EL (cell line): ENCODE data around the gene RIN3.
A peak's percentile ranks its signal among the peaks of the same experiment; 100 is the strongest.
"Not testable (repeated sequence)": the region's sequence is repeated elsewhere in the genome, so short reads cannot be mapped to it uniquely, and the experiment has no call there.

Experiments used
- DNase-seq: peaks from one replicate; pipeline ENCODE4 v3.0.0-alpha.2; 2016

The RIN3 gene

DNA sequence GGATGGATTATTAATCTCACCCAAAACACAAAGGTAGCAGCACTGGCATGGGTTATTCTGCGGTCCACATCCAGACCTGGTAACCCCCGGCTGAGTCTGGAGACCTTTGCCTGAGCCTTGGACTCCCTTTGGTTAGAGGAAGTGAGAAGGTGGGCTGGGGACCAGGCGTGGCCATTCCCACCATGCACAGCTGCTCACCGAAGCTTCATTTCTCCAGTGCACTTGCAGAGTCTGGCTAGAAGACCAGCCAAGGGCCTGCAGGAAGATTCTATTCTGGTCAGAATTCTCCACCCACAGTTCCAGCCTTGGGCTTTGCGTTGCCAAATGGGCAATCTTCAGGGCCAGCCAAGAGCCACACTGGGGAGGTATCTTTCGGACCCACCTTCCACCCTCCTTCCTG is 161.8 kb downstream of the RIN3 start:
- no peak for DNase-seq

DNA sequence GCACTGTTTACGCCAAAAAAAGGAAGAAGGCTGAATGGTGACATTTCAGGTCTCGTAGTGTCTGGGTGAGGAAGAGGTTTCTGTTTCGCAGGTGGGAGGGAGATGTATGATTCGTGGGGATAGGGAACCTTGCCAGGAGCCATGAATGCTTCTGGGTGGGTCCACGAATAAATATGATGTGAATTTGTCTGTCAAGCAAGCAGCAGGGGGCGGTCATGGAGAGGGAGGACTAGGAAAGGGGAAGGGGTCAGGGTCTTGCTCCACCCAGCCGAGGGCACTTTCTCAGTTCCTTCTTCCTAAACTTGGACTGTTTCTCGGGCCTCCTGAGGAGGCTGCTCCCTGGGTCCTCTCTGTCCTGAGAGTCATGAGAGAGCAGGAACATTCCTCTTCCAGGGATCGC is 162.4 kb downstream of the RIN3 start:
- no peak for DNase-seq

DNA sequence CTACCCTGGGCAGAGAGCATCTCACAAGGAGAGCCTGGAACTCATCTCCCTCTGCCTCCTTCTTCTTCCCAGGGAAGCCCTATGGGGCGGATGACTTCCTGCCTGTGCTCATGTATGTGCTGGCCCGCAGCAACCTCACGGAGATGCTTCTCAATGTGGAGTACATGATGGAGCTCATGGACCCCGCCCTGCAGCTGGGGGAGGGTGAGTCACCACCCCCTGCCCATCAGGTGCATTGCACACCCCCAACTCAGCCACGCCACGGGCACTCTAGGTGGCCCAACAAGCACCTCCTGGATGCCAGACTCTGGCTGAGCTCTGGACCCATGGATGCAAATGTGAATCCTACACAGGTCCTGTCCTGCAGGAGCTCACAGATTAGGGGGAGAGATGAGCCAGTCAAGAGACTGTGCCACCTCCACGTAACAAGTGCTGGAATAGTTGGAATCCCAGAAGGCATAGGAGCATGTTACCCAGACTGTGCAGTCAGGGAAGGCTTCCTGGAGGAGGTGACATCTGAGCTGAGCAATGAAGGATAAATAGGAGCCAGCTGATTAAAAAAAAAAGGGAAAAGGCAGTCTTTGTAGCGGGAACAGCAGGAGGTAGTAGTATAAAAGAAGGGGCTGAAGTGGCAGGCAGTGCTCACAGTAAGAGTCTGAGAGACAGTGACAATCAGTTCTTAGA is 163.0 kb downstream of the RIN3 start:
- DNase-seq, result no peak

DNA sequence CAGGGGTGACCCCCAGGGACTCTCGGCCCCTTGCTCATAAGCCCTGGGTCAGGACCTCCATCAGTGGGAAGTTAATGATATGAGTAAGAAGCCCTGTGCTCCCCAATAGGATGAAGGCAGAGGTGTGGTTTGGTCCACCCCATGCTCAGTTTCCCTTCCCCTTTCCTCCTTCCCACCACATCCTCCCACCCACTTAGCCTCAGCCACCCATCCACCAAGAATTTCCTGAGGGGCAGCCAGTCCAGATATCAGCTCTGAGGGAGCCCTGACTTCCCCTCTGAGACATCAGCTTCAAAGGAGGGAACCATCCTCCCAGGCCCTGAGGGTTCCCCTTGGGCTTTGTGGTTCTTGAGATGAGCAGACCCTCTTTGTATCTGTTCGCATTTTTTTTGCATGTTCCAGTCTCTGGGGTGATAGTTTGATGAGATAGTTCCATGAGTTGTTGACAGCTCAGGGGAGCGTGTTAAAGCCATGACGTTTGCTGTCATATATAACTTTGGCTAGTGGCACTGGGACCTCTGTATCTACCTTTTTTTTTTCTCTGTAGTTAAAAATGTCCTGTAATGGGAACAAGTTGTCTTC is 163.6 kb downstream of the RIN3 start:
- DNase-seq, result no peak

DNA sequence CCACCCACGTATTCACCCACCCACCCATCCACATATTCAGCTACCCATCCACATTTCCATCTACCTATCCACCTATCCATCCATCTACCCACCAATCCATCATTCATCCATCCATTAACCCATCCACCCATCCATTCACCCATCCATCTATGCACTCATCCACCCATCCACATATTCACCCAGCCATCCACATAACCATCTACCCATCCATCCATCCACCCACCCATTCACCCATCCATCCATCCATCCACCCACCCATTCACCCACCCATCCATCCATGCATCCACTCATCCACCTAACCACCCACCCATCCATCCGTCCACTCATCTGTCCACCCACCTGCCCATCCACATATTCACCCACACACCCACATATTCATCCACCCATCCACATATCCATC is 164.4 kb downstream of the RIN3 start:
- DNase-seq, result no peak

DNA sequence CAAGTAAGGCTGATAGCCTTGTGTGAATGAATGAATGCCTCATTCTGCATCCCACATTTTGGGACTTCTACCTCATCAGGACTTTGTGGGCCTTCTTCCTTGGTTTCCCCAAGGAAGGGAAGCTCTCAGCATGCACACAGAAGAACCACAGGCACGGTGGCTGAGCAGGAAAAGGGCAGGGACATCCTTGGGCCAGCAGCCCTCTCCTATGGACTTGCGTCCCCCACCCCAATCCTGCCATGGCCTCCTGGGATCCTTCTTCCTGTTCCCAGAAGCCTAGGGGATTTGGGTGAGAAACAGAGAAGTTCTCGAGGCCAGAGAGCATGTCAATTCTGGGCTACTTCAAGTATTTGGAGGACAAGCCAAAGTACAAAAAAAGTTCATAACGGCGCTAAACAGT is 165.2 kb downstream of the RIN3 start:
- no peak for DNase-seq

DNA sequence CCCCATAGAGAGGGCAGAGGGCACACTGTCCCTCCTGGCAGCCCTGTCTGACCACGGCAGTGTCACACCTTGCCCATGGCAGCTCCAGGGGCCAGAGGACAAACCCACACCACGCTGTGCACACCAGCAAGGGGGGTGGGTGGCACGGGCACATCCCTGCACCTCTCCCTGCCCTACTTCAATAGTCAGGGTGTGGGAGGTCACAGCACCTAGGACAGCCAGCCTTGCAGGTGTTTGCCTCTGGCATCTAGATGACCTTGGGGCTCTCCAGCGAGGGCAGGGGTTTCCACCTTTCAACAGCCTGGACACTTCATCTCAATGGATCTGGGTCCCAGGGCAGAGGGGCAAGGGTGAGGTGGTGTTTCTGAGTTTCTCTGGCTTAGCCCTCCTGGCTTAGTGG is 165.7 kb downstream of the RIN3 start:
- no peak for DNase-seq

DNA sequence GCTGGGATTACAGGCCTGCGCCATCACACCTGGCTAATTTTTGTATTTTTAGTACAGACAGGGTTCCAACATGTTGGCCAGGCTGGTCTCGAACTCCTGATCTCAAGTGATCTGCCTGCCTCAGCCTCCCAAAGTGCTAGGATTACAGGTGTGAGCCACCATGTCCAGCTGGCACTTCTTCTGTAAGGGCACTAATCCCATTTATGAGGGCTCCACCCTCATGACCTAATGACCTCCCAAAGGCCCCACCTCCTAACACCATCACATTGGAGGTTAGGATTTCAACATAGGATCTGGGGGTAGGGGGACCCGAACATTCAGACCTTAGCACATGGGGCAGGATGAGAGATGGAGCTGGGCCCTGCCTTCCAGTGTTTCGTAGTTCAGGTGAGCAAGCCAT is 166.7 kb downstream of the RIN3 start:
- DNase-seq, result not testable (repeated sequence)

DNA sequence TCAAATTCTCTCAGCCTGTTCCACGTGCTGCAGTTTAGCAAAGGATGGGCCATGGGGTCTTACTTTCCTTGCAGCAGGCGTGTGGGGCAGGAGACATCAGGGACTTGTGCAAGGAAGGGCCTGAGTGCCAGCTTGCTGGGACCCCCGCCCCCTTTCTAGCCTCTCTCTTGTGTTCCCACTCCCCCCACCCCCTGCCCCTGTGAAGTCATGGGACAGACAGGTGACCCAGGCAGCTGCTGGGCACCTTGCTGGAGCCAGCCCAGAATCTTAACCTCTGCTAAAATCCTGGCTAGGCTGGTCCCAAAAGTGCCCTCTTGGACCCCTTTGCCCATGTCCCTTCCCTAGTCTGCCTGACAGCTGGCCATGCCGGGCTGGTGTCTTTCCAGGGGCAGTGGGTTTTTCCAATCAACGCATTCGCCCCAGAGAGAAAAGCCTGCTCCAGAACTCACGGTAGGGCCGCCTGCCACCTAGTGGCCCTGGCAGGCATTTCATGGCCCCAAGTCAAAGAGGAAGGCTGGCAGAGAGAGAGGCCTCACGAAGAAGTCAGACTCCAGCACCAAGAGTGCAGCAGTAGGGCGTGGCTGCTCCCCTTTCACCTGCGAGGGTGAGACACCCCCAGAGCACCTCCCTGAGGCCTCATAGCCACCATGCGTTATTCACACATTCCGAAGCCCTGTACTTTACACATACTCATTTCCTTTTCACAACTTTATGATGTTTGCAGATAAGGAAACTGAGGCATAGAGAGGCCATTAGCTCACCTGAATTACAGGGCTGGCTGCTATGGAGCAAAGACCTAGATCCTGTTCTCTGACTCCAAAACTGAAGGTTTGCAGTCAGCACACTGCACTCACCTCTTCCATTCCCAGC is 167.4 kb downstream of the RIN3 start:
- DNase-seq, result peak; percentile 78

DNA sequence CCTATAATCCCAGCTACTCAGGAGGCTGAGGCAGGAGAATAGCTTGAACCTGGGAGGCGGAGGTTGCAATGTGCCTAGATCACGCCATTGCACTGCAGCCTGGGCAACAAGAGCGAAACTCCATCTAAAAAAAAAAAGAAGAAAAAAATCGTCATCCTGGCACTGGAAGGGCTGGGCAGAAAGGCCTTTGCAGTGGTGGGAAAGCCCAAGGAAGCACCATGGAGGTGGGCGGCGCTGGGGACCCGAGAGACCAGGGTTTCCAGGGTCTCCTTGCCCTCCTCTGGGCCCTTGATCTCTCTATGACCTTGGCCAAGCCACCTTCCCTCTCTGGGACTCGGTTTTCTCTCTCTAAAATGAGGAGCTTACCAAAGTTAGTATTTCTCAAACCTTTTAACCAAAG is 169.5 kb downstream of the RIN3 start:
- DNase-seq, result no peak

DNA sequence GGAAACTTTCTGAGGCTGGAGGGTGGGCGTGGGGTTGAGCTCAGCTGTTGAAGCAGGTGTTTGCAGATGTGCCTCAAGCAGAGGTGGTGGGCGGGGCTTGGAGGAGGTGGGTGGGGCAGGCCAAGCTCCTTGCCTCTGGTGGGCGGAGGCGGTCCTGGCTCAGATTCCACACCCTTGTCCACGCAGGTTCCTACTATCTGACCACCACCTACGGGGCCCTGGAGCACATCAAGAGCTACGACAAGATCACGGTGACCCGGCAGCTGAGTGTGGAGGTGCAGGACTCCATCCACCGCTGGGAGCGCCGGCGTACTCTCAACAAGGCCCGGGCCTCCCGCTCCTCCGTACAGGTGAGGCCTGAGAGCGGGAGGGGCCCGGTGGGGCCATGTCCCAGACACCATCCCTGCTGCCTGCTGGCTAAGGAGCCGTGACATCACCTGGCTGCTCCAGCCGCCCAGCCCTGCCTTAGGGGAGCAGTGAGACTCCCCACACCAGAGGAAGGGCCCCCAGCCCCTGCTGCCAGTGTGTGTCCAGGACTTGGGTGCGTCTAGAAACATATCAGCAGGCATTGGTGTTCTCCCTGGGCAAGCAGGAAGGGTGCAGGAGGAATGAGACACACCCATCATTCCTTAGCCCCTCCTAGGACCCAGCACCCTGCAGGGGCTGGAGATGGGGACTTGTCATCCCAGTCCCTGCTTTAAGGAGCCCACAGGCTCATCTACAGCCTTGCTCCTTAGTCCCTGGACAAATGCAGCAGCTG is 171.4 kb downstream of the RIN3 start:
- no peak for DNase-seq

DNA sequence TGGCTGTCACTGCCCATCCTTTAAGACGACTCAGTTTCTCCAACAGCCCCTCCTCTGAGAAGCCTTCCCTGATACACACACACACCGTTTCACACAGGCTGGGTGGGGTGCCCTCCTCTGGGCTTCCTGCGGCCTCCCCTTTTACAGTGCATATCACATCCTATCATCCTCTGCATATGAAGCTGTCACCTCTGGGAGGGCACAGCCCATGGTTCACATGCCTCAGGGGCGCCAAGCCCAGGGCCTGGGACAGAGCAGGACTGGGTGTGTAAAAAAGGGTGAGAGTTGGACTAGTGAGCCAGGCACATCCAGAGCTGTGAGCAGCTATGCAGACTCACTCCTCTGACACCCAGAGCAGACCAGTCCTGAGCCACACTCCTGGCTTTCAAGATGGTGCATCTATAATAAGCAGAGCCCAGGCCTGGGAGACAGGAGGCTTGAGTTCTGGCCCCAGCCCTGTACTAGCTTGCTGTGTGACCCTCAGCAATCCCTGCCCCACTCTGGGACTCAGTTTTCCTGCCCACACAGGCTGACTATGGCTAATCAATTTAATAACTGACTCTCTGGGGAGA is 172.3 kb downstream of the RIN3 start:
- no peak for DNase-seq

DNA sequence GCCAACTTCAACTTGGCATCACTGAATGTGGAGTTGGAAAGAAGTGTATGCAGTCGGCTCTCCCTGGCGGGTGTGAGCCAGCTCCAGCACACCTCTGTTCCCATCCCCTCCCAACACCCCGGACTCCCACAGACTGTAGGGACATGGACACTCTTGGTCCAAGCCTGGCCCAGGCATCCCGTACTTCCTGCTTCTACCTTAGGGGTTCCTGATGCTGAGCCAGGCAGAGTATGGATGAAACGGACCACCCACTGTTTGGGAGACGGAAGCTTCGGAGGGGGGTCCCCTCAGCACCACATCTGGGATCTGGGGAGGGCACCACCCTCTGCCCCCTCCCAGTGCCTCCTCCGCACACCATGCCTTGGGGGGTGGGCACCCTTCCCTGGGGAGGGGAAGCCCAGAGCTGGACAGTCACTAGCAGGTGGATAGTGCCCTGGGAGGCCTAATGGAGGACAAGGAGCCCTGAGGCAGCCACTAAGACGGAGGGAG is 172.9 kb downstream of the RIN3 start:
- DNase-seq, result no peak

DNA sequence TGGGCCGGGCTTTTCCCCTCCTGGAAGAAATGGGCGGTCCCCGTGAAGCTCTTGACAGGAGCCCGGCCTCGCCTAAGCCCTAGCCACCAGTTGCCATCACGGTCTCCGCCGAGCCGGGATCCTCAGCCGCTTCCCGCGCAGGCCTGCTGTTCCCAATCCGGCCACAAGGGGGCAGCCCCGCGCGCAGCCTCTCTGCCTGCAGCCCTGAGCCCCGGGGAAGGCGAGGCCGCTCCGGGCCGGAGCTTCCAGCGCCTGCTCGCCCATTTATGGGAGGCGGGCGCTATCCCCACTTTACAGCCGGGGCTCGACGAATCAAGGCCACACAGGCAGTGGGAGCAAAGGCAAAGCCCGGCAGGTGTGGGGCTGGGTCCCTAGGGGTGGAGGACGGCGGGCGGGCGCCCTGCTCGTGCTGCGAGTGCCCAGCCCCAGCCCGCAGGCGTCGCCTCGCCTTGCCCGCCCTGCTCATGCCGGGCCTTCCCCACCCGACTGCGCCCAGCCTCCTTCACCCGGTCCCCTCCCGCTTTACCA is 173.4 kb downstream of the RIN3 start:
- DNase-seq, result peak; percentile 78

DNA sequence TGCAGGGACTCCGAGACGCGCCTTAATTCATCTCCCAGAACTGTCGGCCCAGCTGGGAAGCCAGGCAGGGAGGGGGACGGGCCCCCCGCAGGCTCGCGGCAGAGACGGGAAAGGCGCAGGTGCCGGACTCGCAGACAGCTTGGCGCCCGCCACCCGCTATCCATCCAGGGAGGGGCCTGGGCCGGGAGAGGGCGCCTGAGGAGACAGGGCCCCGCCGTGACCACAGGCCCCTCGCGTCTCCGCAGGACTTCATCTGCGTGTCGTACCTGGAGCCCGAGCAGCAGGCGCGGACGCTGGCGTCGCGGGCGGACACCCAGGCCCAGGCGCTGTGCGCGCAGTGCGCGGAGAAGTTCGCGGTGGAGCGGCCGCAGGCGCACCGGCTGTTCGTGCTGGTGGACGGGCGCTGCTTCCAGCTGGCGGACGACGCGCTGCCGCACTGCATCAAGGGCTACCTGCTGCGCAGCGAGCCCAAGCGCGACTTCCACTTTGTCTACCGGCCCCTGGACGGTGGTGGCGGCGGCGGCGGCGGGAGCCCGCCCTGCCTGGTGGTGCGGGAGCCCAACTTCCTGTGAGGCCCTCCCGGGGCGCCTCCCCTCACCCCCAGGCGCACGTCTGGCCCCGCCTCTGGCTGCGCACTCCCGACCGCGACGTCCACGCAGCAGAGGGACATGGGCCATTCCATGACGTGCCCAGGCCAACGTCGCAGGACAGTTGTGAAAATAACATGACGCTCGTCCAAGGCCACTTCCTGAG is 174.3 kb downstream of the RIN3 start:
- no peak for DNase-seq

DNA sequence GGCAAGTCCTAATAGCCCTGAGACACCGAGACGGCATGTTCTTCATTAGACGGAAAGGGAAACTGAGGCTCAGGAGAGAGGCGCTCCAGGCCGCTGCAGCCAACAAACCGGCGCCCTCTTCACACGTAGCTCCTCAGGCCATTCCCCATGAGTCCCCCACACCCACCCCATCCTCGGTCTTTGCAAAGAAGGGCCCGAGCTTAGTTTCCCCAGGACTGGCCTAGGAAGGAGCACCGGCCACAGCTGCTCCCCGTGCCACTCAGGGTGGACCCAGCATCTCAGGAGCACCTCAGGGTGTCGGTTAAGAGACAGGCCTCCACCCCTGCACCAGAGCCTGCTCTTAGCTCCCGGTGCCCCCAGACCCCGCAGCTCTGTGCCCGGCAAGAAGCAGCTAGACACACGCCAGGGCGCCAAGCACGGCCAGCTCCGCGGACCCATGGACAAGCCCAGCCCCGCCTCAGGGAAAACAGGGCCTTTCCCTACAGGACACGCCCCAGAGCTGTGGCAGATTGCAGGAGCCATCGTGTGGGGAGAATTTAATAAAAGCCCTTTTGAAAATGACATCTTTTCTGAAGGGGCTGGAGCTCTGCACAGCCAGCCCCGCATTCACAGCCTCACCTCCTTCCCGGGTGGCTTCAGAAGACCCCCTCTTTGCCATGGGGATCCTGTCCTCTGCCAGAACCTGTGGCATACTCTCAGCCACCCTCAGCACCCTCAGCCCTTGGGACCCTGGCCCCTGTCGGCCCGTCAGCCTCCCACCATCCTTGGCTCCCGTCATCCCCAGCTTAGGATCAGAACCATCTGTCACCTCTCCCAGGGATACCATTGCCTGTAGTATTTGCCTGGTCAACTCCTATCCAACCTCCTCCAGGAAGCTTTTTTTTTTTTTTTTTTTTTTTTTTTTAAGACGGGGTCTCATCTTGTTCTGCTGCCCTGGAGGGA is 175.1 kb downstream of the RIN3 start:
- DNase-seq, result no peak

DNA sequence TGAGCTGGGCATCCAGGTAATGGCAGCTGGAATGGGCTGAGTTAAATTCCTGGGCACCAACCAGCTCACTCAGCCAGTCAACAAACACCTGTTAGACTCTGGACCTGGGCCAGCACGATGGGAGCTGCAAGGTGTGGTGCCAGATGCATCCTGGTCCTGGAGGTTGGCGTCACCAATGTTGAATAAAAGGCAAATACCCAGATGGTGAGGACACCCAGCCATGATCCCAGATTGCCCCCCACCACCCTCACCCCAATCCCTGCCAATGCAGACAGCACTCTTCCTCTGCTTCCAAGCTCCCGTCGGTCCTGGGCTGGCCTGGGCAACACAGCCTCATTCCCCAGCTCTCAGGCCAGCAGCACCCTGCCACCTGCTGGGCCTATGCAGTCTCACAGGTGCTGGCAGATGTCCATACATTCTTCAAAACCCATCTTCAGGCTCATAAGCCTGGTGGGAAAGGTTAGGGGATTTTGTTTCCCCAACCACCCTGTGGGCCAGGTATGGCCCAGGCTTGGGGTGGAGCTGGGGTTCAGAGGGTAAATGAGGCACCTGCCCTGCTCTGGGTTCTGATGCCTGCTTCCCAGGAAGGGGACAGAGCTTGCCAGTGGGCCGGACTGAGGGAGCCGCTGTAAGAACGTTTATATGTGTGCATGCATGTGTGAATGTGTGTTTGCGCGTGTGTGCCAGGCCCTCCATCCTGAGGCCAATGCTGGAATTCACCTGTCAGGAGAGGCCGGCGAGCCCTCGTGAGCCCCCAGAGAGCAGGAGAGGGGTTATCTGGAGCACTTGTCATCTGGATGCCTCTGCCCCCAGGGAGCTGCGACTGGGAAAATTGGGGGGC is 176.8 kb downstream of the RIN3 start:
- peak; percentile 60 for DNase-seq

DNA sequence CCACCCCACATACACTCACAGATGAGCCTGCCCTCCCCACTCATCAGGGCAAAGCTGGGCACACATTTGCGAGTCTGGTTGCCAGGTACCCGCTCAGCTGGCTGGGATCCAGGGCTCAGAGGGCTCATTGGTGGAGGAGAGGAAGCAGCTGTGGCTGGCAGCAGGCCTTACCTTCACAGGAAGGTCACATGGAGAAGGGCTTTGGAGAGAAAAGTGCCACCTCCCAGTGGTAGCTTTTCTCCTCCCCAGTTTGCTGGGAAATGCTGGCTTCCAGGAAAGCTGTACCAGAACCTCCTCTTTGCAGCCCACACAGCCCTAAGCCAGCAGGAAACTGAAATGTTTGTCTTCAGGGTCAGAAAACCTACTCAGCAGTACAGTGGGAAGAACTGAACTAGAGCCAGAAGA is 179.2 kb downstream of the RIN3 start:
- no peak for DNase-seq

DNA sequence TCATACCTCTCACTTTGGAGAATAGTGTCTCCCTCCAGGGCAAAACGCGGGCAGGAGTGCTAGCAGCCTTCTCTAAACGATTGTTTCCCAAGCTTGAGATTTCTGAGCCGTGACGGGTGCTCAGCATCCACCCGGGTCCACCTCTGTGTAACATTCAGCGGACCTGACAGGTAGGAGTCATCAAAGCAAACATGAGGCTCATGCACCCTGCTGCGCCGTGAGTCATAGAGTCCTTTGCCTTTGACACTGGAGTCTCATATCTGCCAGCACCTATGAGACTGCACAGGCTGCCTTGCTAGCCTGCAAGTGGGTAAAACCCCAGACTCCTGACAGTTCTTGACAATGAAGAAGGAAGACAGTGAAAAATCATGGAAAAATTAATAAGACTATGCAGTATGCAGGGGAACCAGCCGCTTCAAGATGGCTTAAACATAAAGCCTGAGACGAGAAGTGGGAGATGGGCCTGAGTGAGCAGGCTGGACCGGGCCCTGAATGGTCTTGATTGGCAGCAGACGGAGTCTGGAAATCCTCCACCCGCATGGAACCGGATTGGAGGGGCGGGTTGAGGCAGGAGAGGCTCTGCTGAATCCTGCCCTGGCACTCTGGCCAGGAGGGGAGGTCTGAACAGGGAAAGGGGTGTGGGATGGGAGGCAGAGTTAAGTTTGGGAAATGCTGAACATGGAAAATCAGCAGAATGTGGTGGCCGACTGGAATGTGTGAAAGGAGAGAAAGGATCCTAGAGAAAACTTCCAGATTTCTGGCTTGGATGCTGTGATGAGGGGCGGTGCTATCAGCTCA is 180.6 kb downstream of the RIN3 start:
- DNase-seq, result no peak
